Type B pancreatic cell (in vitro differentiated cells): Measurements from ENCODE around the gene PNKP. TPM values are rescaled to one million over a fixed set of nuclear protein-coding genes. Genes with fewer than 3 reads are reported as not detected.

Experiments
- DNase-seq: peaks from one replicate; pipeline ENCODE4 v3.0.0; 2021; ENCODE audit warnings: mixed read lengths; ENCODE audit not compliant: unreplicated experiment; ENCODE audit errors: extremely low spot score
- H3K27ac Mint-ChIP-seq: 2 replicates; pipeline ENCODE4 v1.8.0; 2021; ENCODE audit warnings: mild to moderate bottlenecking, mixed read lengths
- H3K27me3 Mint-ChIP-seq: 2 replicates; pipeline ENCODE4 v1.8.0; 2021; ENCODE audit warnings: mixed read lengths
- H3K36me3 Mint-ChIP-seq: 2 replicates; pipeline ENCODE4 v1.8.0; 2021; ENCODE audit warnings: mixed read lengths
- H3K4me1 Mint-ChIP-seq: one replicate; pipeline ENCODE4 v1.8.0; 2021; ENCODE audit warnings: mixed read lengths; ENCODE audit not compliant: unreplicated experiment
- H3K4me3 Mint-ChIP-seq: 2 replicates; pipeline ENCODE4 v1.8.0; 2021; ENCODE audit warnings: mild to moderate bottlenecking, mixed read lengths
- H3K9me3 Mint-ChIP-seq: 2 replicates; pipeline ENCODE4 v1.8.0; 2021; ENCODE audit warnings: mixed read lengths
- long read RNA-seq: library from polyadenylated mRNA; unstranded; transcript quantifications from one replicate; pipeline ENCODE4 v2.0.0, GENCODE V29; 2020
- total RNA-seq: library from RNA; stranded (reverse); gene quantifications from 2 replicates; pipeline ENCODE4 v1.2.1, GENCODE V29; 2021; ENCODE audit warnings: low replicate concordance
- TF ChIP-seq, protein P1 (sequence below): fragments of 200-600 bp; sonication (generic); conservative IDR thresholded peaks from 2 replicates; pipeline ENCODE4 v1.5.0; 2021; ENCODE audit warnings: antibody characterized with exemption, mild to moderate bottlenecking

Gene PNKP
- 72.3 and 125 TPM in 2 replicates for total RNA-seq
- long read RNA-seq, partial matches to known transcripts, result 0 of 6 reads
- long read RNA-seq, other reads (novel, unspliced or antisense), result 3 of 6 reads

DNA sequence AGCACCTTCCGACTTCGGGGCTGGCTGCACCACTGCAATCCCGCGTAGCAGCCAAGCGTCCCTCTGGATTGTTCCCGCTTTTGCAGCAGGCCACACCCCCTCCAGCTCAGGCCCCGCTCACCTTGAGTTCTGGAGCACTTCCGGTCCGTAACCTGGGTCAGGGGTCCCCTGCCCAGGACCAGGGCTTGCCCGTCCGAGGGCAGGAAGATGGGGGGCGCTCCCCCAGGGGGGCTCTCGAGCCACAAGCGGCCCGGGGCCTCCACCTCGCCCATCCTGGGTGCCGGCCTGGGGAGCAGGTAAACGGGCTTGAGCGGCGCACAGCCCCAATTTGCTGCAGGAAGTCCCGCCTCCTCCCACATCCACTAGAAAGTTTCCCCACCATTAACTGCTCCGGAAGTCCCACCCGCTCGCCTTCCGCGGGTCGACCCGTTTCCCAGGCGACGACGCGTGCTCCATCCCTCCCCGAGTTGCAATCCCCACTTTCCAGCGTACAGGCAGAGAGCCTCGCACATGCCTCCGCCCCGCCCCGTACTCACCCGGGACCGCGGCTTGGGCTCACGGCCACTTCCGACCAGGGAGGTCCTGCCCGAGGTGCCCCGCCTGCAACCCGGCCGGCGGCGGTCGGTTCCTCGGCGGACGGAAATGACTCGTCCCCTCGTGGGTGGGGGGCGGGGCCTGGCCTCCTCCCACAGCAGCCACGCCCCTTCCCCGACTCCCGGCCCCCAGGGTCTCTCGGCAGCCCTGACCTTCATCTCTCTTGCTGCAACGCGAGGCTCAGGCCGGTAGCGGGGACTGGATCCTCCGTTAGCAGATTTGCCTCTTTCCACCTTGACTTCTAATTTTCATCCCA lies at the start of gene PNKP:
PNKP (minus strand) TSS at position 644 of the 850 bp plus-strand sequence; CDS start at position 272, 372 bp downstream.
- Mint-ChIP-seq H3K4me3 (no peak within 1 kb of the TSS), H3K27me3 (no peaks in the 10 kb centered on the region), H3K4me1 (peaks cover 22% of the 10 kb centered on the region), H3K36me3 (peaks cover 10% of the 10 kb centered on the region), H3K9me3 (no peaks in the 10 kb centered on the region), H3K27ac (no peak within 1 kb of the TSS)
- DNase-seq, result peak; percentile 93
- TF ChIP-seq, protein P1, sequence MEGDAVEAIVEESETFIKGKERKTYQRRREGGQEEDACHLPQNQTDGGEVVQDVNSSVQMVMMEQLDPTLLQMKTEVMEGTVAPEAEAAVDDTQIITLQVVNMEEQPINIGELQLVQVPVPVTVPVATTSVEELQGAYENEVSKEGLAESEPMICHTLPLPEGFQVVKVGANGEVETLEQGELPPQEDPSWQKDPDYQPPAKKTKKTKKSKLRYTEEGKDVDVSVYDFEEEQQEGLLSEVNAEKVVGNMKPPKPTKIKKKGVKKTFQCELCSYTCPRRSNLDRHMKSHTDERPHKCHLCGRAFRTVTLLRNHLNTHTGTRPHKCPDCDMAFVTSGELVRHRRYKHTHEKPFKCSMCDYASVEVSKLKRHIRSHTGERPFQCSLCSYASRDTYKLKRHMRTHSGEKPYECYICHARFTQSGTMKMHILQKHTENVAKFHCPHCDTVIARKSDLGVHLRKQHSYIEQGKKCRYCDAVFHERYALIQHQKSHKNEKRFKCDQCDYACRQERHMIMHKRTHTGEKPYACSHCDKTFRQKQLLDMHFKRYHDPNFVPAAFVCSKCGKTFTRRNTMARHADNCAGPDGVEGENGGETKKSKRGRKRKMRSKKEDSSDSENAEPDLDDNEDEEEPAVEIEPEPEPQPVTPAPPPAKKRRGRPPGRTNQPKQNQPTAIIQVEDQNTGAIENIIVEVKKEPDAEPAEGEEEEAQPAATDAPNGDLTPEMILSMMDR, result no peak

DNA sequence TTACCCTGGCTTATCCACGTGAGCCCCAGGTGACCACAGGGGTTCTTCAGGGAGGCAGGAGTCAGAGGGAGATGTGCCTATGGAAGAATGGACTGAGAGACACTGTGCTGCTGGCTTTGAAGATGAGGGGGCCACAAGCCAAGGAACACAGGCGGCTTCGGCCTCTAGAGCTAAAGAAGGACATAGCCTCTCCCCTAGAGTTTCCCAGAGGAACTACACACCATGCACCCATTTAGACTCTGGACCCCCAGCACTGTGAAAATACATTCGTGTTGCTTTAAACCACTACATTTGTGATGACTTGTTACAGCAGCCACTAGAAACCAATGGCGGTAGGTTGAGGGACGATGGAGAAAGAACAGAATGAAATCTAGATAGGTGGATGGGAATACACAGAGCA lies 47.9 kb upstream of the PNKP start:
- Mint-ChIP-seq H3K27ac (no peak overlapping the region), H3K27me3 (no peaks in the 10 kb centered on the region)
- no peak for DNase-seq

GRCh38 chr19:49913720-49914119 lies 46.3 kb upstream of the PNKP start:
- peak overlapping the region; percentile 73 for H3K27ac Mint-ChIP-seq
- no peaks in the 10 kb centered on the region for H3K27me3 Mint-ChIP-seq
- H3K9me3 Mint-ChIP-seq, result peaks cover 4% of the 10 kb centered on the region
- no peak overlapping the region for H3K4me3 Mint-ChIP-seq
- no peak for DNase-seq
- H3K36me3 Mint-ChIP-seq, result peaks cover 39% of the 10 kb centered on the region
- TF ChIP-seq, protein P1, result no peak
- peaks cover 35% of the 10 kb centered on the region for H3K4me1 Mint-ChIP-seq

More for the DNA sequence above, 47.9 kb upstream of the PNKP start:
- Mint-ChIP-seq H3K36me3 (peaks cover 39% of the 10 kb centered on the region), H3K4me3 (no peak overlapping the region), H3K4me1 (peaks cover 35% of the 10 kb centered on the region), H3K9me3 (peaks cover 4% of the 10 kb centered on the region)
- TF ChIP-seq, protein P1, result peak; percentile 49

DNA sequence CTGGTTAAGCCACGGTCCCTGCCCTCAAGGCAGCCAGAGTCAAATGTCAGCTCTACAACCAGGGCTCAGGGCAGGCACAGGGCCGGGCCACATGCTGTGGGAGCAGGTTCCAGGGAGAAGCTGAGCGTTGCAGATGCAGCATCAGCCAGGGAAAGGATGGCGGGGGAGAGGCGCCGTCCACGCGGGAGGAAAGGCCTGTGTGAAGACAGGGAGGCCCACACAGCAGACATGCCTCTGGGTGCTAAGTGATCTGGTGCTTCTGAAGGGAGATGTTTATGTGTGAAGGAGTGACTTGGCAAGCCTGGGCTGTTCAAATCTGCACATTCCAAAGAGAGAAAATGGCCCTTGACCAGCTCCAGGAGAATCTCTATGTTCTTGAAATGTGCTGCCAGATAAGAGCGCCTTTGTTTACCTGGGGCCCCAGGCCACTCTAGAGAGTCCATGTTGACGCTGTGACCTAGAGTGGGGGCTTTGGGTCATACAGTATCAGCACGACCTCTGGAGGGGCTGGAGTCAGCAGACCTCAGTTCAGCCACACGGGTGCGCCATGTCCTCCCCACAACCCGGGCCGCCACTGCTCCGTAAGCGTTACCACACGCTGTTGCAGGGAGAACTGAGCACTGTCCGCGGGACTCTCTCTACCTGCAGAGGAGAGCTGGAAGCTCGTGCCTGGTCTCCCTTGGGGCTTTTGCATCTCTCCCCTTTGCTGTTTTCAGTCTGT lies 45.7 kb upstream of the PNKP start:
- TF ChIP-seq, protein P1, result peak; percentile 21
- H3K27me3 Mint-ChIP-seq, result no peaks in the 10 kb centered on the region
- DNase-seq, result no peak
- H3K4me1 Mint-ChIP-seq, result peaks cover 35% of the 10 kb centered on the region
- H3K9me3 Mint-ChIP-seq, result peaks cover 4% of the 10 kb centered on the region
- no peak overlapping the region for H3K4me3 Mint-ChIP-seq
- H3K27ac Mint-ChIP-seq, result peak overlapping the region; percentile 73
- H3K36me3 Mint-ChIP-seq, result peaks cover 39% of the 10 kb centered on the region

DNA sequence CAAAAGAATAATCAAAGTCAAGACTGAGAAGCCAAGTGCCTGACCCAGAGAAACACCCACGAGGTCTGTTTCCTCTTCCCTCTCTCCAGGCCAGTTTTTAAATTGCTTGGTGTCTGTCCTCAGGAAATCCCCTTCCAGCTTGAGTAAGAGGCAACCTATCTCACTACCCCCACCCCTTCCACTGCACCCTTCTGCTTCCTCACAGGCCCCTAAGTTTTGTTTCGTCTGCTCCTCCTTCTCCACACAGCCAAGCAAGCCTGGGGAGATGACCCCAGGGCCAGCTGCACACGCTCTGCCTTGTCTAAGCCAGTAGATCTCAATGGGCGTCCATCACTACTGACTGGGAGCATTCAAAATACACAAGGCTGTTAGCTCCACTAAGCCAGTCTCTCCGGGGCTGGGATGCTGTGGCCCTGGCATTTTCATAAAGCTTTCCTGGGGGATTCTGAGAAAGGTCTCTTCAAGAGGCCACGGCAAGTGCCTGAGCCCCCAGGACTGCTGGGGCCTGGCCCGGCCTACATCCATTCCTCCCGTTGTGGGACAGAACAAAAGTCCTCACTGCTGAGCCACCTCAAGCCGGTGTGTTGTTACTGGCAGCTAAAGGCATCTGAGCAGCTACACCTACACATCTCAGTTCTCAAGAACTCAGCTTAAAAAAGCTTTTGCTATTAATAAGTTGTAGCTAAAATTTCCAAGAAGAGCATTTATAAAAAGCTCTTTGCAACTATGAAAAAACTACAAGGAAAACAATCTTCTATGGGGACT lies 44.2 kb upstream of the PNKP start:
- Mint-ChIP-seq H3K9me3 (peaks cover 4% of the 10 kb centered on the region), H3K27me3 (no peaks in the 10 kb centered on the region), H3K36me3 (peaks cover 35% of the 10 kb centered on the region), H3K4me1 (peaks cover 27% of the 10 kb centered on the region), H3K27ac (peak overlapping the region; percentile 17), H3K4me3 (no peak overlapping the region)
- TF ChIP-seq, protein P1, result no peak
- DNase-seq, result no peak
